Islet precursor cell (in vitro differentiated cells): ENCODE results near the gene ENPP3.
"Not testable (repeated sequence)": the region's sequence is repeated elsewhere in the genome, so short reads cannot be mapped to it uniquely, and the experiment has no call there.

Source experiments
- DNase-seq: peaks from one replicate; pipeline ENCODE4 v3.0.0-alpha.2; 2018

Gene ENPP3

DNA sequence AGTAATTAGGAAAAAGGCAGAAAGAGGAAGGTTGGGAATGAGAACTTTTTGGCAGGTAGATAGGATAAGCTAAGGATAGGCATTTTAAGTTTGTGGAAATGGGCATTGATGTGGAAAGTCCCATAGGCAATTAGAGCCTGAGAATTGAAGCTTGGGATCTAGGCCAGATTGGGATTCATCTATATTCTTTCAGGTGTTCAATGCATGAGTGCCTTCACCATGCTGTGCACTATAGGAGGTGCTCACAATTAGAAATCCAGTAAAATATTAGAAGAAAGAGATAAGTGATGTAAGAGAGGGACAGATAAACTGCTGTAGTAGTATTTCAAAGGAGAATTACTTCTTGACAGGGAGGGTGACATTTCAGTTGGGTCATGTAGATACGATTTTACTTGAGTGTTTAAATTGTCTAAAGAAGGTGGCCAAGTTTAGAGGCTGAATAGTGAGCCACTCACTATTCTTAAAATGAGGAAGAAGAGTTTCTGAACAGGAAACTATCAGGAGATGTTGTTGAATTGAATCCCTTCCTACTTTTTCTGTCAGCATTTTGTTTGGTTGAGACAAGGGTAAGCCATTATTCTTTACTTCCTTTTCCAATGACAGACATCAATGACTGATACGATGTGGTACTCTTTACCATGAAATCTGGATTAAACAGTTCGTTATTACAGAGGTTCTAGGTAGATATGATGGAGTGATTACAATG is 104.7 kb downstream of the ENPP3 start:
- DNase-seq, result no peak

GRCh38 chr6:131744432-131745287 is 107.6 kb downstream of the ENPP3 start:
- no peak for DNase-seq

DNA sequence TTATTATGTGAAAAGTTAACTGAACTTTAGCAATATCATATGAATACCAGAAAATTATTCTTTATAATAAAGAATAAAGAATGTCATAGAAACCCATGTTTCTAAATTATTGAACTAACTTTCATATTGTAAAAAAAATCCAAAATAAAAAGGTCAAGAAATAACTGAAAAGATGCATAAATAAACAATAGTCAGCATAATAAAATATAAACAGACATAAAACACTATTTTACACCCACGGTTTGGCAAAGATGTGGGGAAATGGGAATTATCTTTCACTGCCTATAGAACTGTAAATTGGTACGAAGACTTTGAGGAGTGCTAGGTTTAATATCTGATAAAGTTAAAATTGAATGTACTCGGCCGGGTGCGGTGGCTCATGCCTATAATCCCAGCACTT is 108.4 kb downstream of the ENPP3 start:
- no peak for DNase-seq

- no peak for DNase-seq
These were observed 110.8 kb downstream of the ENPP3 start for GRCh38 chr6:131747821-131748353.

- no peak for DNase-seq
These were observed 111.9 kb downstream of the ENPP3 start for GRCh38 chr6:131749023-131749422.

DNA sequence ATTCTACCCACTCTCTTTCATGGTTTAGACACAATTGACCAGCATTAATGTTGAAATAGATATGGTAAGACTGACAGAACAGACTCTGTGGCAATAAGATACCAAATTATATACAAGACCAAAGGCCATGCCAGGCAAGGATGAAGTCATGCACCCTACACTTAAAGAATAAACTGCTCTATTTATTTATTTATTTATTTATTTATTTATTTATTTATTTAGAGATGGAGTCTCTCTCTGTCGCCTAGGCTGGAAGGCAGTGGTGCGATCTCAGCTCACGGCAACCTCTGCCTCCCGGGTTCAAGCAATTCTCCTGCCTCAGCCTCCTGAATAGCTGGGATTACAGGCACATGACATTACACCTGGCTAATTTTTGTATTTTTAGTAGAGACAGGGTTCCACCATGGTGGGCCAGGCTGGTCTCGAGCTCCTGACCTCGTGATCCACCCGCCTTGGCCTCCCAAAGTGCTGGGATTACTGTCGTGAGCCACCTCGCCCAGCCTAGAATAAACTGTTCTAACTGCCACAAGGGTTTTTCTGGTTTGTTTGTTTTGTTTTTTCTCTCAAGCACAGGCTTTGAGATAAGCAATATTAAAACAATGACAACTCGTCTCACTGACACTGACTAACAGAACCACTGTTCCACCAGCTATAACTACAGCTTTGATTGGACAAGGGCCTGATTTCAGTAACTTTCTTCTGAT is 114.1 kb downstream of the ENPP3 start:
- DNase-seq, result not testable (repeated sequence)

DNA sequence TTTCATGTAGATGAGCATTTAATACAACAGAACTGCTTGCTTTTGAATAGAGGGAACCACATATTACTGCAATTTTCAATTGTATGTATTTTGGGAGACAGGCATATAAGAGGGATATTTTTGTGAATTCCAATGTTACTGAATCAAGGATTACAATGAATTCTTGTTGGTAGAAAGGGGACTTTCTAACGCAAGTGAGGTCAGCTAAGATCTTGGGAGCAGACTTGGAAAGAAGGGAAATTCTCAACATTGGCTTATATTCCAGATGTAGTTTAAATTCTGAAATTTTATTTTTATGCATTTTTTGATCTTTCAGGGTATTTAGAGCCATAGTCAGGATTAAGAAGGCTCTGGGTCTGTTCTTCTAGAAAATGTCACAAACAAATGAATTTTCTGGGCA is 117.0 kb downstream of the ENPP3 start:
- no peak for DNase-seq

DNA sequence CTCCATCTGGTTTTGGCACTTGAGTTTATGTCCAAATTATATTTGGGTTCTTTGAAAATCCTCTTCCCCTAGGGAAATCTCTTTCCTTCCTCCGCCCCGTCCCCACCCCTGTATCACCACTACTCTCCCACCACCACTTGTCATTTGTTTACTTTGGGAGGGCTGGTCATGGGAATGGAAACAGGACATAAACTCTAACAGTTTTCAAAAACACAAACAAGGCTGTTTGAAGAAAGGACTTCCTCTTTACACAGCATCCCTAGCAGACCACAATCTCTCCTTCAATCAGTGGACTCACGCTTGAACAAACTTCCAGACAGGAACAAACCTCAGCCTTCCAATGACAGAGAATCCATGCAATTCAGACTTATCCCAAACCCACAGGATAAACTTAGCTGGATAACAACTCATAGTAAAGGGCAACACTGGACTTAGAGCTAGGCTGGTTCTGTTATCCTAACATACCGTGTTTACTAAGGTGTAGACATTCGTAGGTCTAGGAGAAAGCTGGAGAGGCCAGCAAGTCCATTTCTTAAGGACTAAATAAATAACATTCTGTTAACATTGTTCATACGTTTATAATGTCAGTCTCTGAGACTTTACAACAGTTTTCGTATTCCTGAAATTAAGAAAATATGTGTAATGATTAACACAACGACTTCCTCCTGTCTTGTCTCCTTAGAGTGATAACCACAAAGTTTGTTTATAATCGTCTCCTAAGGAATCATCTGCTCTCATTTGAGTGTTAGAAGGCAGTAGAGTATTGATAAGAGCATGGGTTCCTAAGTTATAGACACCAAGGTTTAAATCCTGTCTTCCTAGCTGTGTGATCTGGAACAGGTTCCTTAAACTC is 117.8 kb downstream of the ENPP3 start:
- no peak for DNase-seq

DNA sequence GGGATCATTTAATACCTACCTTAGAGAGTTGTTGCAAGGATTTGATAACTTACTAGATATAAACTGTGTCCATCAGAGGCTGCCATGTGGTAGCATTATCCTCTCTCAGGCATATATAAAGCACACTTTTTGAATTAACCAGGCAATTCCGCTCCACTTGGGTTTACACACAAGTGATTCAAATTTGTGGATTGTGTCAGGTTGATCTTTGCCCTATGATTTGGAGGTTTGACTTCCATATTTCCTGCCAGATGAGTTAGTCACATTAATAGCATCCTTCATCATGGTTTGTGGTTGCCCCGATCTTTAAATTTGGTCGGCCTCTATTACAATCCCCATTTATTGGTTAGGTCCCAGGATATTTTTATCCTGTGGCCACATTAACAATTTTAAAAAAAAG is 118.5 kb downstream of the ENPP3 start:
- no peak for DNase-seq

DNA sequence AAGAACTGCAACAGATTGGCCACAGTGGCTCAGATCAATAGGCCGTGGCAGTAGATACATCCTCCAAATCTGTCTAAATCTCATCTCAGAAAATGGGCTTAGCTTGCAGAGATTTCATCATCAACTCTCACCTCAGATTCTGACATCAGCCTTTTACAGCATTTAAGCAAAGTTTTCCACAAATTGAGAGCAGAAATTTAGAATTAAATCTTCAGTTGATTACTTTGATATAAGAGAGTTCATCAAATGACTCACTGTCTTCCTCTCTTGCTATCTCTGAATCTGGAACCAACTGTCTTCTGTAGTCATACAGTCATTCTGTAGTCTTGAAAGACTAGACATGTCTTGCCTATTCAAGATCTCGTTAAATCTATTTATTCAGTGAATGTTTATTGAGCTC is 118.9 kb downstream of the ENPP3 start:
- no peak for DNase-seq

DNA sequence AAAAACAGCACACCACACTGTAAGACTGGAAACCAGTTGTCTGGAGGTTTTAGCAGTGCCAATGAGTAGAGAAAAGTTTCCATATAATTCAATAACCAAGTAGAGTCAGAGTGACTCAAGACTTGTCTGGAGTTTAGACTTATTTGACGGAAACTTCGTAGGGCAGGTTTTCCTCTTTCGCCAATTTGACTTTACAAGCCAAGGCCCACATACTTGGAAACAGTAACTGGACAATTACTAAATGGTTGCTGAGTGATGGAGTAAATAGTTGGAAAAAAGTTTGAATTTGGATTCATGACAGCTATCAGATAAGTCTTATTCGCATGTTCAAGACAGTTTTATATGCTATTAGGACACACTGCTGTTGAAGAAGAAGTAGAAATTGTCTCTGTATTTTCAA is 121.8 kb downstream of the ENPP3 start:
- DNase-seq, result no peak

DNA sequence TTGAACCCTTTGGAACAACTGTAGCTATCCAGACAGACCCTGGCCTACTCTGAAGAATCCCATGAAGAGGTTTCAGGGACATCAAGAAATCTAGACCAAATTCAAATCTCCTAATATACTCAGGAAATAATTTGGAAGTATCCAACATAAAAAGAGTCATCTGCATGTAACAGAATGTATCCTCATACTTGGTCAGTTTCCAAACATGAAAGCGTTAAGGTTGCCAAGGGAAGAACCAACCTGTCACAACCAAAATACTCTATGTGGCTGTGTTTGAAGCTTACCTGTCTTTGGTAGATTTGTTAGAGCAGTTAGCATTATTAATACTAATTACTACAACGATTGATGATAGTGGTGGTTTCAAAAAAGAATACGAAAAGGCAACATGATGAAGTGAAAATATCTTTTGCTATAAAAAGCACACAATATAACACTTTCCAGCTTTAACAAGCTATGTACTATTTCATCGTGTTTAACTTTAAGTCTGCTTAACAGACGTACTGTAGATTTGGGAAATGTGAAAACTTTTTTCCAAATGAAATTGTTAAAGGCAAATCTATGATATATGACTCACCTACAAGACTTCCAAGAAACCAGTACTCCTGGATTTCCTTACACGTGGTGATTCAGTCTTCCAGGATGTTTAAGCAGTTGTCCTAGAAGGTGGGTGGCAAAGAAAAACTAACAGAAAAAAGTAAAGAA is 124.1 kb downstream of the ENPP3 start:
- no peak for DNase-seq

GRCh38 chr6:131761762-131762067 is 124.6 kb downstream of the ENPP3 start:
- DNase-seq, result no peak

GRCh38 chr6:131762984-131763383 is 125.9 kb downstream of the ENPP3 start:
- no peak for DNase-seq

DNA sequence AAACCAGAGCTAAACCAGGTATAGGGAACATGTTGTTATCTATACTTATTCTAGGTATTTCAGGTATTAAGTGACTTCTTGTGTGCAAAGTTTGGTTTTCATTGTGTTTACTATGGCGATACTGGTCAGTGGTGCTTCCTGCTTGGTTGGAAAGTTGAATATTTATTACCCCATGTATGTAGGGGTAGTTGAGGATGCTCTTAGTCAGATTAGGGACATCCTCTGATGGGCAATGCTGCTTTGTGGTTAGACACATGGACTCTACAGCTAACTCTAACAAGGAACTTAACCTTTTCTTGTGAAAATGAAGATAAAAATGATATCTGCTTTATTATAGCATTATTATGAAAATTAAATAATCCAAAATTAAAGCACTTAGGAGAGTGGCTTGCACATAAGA is 126.6 kb downstream of the ENPP3 start:
- no peak for DNase-seq

GRCh38 chr6:131764350-131764749 is 127.2 kb downstream of the ENPP3 start:
- no peak for DNase-seq

GRCh38 chr6:131765081-131765803 is 128.1 kb downstream of the ENPP3 start:
- DNase-seq, result peak; percentile 63

DNA sequence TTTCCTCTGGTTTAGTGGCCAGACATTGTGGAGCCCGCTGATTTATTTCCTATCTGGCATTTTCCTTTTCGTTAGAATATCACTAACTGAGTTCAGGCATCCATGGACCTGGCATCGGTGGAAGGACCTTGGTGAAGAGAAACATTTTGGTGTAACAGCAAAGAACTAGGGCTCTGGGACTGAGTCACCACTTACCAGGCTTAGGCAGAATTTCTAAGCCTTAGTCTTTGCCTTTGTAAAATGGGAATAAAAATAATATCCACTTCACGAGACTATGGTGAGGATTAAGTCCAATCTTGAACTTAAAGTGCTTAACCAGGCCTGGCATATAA is 128.7 kb downstream of the ENPP3 start:
- DNase-seq, result no peak

GRCh38 chr6:131766631-131767030 is 129.5 kb downstream of the ENPP3 start:
- no peak for DNase-seq

GRCh38 chr6:131768964-131769363 is 131.9 kb downstream of the ENPP3 start:
- DNase-seq, result no peak

DNA sequence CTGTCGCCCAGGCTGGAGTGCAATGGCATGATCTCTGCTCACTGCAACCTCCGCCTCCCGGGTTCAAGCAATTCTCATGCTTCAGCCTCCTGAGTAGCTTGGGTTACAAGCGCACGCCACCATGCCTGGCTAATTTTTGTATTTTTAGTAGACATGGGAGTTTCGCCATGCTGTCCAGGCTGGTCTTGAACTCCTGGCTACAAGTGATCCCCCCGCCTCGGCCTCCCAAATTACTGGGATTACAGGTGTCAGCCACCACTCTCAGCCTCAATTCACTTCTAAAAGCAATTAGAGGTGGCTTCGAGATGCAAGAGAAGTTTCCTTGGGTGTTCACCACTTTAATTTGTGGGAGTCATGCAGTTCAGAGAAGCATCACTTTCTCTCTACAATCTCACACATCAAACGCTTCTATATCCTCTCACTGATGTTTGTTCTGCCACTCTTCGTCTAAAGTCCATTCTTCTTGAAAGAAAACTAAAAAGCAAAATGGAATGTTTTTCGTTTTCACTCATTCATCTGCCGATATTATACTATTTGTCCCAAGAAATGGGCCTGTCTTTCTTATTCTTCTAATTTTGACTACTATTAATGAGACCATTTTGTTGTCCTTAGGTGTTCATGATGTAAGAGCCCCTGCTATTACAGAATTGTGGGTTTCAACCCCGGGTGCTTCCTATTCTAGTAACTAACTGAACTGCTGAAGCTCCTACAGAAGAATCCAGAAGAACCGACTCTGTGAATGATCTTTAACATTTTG is 132.5 kb downstream of the ENPP3 start:
- no peak for DNase-seq
